HG03354 (cell line): ENCODE data around the gene ADAMTS2.

Experiments used
- ATAC-seq: cut with Tn5 transposase; IDR thresholded peaks from one replicate; pipeline ENCODE4 v1.9.1; 2021; ENCODE audit warnings: mild to moderate bottlenecking; ENCODE audit not compliant: unreplicated experiment, poor library complexity, severe bottlenecking

Gene ADAMTS2

DNA sequence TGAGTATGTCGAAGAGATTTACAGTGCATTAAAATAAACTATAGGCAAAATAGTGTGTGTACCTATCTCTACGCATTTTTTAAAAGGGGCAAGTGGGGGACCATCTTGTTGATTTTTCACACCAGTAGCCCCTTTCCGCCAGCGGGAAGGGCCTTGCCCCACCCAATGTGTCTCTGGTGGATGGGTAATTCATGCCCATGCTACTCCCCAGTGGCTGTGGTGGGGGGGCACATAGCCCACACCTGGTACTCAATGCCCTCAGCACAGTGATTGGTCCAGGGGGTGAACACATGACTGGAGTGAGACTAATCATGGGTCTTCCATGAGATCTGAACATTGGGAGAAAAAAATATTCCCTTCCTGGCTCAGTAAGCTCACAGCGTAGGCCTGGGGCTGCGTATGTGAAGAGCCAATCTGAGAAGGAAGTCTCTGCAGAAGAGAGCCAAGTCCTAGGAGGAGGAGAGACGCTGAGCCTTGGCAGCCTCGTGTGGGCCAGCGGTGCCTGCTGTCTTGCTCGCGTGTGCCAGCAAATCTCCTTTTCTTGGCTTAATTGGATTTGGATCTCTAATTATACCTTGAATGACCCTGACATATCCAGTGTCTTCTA lies 103.4 kb downstream of the ADAMTS2 start:
- no peak for ATAC-seq

DNA sequence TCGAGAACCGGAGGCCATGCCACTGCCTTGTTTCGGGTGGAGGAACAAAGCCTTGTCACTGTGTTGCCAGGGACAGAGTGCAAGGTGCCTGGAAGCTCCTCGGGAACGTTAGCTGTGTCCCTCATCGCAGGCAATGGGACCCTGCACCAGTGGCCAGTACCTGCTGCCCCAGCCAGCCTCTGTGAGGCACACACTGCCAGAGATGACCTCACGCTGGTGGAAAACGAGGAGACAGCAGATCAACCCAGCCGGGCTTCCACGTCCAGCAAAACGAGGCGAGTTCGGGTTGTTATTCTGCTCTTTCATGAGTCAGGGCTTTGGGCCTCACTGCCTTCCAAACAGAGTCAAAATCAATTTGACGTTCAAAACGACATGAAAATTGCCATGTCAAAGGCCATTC lies 104.1 kb downstream of the ADAMTS2 start:
- ATAC-seq: no peak

DNA sequence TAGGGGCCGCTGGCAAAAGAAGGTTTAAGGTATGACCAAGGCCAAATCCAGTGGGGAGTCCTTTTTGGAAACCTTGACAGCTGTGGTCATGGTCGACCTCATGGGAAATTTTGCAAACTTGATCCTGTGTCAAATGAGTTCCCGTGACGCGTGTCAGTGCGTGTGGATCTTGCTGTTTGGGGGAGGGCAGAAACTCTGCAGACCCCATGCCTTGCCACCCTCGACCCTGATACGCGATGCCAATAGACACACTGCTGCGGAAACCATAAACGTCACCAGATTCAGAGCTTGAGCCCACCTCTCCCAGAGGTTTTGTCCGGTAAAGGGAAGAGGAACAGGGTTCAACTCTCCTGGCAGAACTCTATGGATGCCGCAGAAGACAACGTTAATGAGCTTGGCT lies 104.7 kb downstream of the ADAMTS2 start:
- ATAC-seq: no peak

DNA sequence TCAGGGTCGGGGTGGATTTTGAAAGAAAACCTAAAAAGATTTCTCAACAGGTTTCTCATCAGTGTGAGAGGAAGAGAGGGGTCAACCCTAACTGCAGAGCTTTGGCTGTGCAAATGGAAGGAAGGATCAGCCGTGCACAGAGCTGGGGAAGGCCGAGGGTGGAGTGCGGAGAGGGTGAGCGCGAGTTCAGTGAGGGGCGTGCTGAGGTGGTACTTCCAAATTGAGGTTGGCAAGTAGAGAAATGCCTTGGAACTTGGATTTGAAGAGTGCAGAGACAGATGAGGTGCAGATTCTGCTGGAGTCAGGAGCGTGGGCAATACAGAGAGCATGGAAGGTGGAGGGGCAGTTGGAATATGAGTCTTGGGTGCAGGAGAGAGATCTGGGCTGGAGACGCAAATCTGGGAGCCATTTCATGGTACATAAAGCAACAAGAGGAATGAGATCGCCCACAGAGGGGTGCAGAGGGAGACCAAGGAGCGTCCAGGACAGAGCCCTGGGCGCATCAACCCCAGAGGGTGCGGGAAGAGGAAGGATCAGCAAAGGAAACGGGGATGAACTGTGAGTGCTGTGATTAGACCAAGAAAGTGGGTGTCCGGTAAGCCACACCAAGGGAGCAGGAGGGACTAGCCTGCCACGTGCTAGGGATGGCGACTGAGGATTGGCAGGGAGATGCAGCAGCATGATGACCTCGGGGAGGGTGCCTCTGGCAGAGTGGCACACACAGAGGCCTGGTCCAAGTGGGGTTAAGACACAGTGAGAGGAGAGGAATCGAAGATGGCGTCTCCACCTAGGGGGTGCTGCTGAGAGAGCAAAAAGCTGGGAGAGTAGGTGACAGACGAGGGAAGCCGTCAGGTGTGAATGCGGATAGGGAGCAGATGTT lies 105.8 kb downstream of the ADAMTS2 start:
- no peak for ATAC-seq

GRCh38 chr5:179238628-179238970 lies 106.7 kb downstream of the ADAMTS2 start:
- no peak for ATAC-seq

DNA sequence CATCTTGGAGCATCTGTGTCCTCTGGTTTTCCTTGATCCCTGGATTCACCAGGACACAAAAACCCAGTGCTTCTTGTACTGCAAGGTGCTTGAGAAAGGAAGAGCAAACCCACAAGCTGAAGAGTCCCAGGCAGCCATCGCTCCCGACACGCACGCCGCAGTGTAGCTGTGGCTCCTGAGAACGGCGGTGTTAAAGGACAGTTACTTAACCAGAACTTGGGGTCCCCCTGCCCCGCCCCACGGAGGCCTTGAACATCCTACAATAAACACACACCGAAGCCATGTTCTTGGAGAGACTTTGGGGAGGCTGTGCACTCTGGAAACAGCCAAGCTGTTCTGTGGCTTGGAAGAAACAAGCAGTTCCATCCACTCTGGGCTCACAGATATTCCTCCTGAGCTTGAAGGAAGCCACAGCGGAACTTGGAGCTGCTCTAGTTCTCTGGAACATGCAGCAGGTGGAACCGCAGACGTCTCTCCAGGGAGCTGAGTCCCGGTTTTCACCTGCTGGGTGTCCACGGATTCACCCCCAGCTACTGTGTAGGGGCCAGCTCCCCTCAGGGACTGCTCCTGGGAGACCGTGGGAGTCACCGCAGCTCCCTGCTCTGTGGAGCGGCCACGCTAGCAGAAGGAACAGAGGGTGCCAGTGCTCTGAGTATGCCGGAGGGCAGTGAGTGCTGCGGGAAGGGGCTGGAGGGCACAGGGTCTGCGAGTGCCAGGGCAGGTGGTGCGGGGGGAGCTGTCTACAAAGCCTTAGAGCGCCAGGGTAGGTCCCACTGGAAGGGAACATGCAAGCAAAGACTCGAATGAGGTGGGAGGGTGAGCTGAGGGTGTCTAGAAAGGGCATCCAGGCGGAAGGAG lies 107.3 kb downstream of the ADAMTS2 start:
- no peak for ATAC-seq

DNA sequence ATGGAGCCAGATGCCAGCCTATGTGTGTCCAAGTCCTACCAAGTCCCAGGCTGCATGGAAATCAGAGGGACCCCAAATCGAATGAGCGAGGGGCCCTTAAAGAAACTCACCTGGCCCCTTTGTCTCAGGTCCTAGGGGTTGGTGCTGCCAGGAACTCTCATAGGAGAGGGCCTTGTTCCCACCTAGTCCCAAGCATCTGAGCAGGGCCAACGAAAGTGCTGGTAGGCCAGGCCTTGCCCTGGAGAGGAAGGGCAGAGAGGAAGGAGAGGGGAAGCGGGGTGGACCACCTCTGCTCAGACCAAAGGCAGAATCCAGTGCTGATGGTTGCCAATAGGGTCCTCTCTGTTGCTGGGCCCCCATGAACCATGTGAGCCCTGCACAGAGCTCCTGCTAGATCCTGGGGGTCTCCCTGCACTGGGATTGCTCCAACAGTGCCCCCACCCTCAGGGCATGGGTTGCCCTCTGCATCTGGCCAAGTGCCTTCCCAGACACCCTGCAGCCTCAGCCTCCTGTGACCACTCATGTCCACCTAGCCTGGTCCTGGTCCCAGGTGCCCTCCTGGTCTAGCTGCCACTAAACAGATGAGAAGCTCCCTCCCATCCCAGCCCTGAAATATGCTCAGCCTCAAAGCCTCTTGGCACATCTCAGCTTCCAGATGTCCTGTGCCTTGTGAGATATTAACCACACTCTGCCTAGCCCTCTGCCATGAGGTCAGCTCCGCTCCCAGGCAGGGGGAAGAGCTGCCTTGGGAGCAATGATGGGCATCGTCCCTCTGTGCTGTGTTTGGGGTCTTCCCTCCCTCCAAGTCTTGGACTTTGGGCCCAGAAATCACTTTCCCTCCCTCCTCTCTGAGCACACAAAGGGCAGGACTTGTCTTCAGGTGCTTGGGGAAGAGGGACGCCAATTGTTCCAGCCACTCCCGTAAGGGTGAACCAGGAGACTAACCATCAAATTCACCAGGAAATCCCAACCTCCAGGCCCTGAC lies 109.6 kb downstream of the ADAMTS2 start:
- ATAC-seq: no peak

DNA sequence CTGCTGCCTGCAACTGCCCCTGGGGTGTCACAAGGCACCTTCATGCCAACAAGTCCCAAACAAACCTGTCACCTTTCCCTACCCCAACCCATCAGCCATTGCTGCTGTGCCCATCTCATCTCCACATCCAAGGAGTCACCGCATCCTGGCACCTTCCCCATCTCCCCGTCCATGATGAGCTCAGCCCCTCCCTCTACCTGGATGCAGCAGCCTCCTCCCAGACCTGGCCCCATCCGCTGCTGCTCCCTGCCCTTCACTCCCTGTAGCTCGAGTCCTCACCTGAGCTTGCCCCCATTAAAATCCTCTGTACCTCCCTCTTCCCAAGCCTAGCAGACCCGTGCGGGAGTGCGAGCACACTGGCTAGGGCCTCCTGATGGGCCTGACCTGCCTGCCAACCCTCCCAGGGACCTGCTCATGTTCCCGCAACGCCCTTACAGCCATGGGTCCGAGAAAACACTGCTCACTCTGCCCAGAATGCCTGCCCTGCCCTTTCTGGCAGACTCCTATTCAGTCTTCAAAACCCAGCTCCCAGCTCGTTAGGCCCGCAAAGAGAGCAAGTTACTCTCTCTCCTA lies 110.6 kb downstream of the ADAMTS2 start:
- no peak for ATAC-seq

GRCh38 chr5:179233909-179234562 lies 111.2 kb downstream of the ADAMTS2 start:
- ATAC-seq: no peak

DNA sequence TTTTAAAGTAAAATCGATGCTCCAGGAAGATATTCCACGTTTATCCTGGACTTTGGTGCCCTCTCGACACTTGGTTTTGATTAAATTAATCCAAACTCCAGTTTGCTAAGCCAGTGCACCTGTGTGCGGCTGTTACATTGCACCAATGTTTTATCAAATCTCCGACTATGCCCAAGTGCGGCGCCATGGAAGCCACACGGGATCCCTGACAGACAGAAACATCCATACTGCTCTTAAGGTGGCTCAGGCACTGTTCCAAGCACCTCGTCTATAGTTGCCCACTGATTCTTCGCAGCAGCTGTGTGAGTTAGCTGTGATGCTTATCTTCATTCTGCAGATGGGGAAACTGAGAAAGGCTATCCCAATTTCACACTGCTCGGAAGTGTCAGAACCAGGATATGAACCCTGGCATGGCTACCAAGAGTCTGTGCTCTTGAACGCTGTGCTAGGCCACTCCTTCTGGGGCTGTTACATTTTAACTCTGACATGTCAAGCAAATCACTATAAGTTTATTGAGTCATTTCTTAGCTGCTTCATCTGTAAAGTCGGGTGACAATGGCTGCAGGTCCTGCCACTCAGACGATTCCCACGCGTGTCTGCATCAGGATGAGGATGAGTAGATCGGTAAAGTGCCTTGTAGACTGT lies 113.0 kb downstream of the ADAMTS2 start:
- no peak for ATAC-seq

GRCh38 chr5:179231309-179231708 lies 114.0 kb downstream of the ADAMTS2 start:
- ATAC-seq: no peak

- ATAC-seq: no peak
Observed at GRCh38 chr5:179230061-179230461, 115.2 kb downstream of the ADAMTS2 start.

- ATAC-seq: no peak
Observed at GRCh38 chr5:179229331-179229831, 115.9 kb downstream of the ADAMTS2 start.

- ATAC-seq: no peak
Observed at GRCh38 chr5:179228341-179229121, 116.7 kb downstream of the ADAMTS2 start.

- ATAC-seq: no peak
Observed at GRCh38 chr5:179227580-179228311, 117.5 kb downstream of the ADAMTS2 start.

DNA sequence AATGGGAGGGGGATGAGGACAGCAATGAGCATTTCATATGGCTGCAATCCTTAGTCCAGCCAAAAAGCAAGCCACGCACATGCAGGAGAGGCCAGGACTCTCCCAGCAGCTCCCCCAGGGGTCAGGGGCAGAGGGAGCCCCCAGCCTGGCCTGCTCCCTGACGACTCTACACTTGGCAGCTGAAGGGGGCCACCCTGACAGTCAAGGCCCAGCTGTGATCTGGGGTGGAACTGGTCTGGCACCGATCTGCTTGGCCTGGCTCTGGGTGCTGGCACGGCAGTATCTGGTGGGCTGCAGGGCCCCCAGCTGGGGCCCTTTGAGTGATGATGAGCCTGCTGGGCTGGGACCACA lies 118.1 kb downstream of the ADAMTS2 start:
- ATAC-seq: no peak

DNA sequence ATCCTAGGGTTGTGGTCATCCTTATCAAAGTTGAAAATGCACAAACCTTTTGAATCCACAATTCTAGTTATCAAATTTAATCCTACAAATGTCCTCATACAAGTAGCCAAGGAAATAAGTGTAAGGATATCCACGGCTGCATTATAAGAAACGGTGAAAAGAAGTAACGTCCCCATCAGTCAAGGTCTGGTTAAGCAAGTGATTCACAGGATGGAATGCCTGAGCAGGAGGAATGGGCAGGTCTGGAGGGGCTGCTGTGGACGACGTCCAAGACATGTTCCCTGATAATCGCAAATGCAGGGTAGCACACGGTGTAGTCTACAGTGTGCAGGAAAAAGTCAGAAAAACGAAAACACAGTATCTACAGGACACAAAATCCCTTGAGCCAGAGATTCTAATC lies 118.6 kb downstream of the ADAMTS2 start:
- no peak for ATAC-seq
